PFSK-1 (cell line): ENCODE measurements around the gene RASA3.

Experiments used
- FOXP2 ChIP-seq: optimal IDR thresholded peaks from 2 replicates; pipeline ENCODE3; 2011; ENCODE audit warnings: borderline replicate concordance, control low read depth, inconsistent platforms; ENCODE audit not compliant: insufficient read depth; ENCODE audit errors: extremely low read length, extremely low read depth
- POLR2AphosphoS5 ChIP-seq: IDR thresholded peaks from 2 replicates; pipeline ENCODE4 v1.6.1; 2012; ENCODE audit warnings: low read depth, mild to moderate bottlenecking, control low read depth, low read length, moderate library complexity
- SIN3A ChIP-seq: IDR thresholded peaks from 2 replicates; pipeline ENCODE4 v1.6.1; 2012; ENCODE audit warnings: mild to moderate bottlenecking, low read length, moderate library complexity, borderline replicate concordance; ENCODE audit not compliant: insufficient read depth
- TAF1 ChIP-seq: IDR thresholded peaks from 2 replicates; pipeline ENCODE4 v1.6.1; 2012; ENCODE audit warnings: low read length, control low read depth, borderline replicate concordance; ENCODE audit not compliant: insufficient read depth
- TF ChIP-seq, protein P1 (sequence below), 2 experiments: IDR thresholded peaks; 2 replicates each; pipeline versions ENCODE4 v1.6.1 to v1.8.0; 2011 to 2012; ENCODE audit warnings: low read depth in 2 of 2, low read length in 2 of 2, control low read depth in 1 of 2, inconsistent platforms in 1 of 2, mild to moderate bottlenecking in 1 of 2, moderate library complexity in 1 of 2; ENCODE audit not compliant: insufficient read depth in 1 of 2

RASA3 gene

DNA sequence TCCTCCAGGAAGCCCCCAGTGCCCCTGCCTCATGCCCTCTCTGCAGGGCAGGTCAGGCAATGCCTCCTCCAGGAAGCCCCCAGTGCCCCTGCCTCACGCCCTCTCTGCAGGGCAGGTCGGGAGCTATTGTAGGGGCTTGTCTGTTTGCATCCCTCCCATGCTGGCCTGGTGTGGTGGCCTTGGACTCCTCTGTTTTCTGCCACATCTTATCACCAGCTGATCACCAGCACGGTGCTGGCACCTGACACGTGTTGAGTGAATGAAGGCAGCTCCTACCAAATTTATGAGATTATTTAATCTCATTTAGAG lies 107.1 kb downstream of the RASA3 start:
- TF ChIP-seq POLR2AphosphoS5: no peak
- no peak for TF ChIP-seq SIN3A
- no peak for TF ChIP-seq TAF1

- TF ChIP-seq POLR2AphosphoS5 (no peak), TAF1 (no peak), FOXP2 (no peak), SIN3A (no peak)
- TF ChIP-seq, protein P1, sequence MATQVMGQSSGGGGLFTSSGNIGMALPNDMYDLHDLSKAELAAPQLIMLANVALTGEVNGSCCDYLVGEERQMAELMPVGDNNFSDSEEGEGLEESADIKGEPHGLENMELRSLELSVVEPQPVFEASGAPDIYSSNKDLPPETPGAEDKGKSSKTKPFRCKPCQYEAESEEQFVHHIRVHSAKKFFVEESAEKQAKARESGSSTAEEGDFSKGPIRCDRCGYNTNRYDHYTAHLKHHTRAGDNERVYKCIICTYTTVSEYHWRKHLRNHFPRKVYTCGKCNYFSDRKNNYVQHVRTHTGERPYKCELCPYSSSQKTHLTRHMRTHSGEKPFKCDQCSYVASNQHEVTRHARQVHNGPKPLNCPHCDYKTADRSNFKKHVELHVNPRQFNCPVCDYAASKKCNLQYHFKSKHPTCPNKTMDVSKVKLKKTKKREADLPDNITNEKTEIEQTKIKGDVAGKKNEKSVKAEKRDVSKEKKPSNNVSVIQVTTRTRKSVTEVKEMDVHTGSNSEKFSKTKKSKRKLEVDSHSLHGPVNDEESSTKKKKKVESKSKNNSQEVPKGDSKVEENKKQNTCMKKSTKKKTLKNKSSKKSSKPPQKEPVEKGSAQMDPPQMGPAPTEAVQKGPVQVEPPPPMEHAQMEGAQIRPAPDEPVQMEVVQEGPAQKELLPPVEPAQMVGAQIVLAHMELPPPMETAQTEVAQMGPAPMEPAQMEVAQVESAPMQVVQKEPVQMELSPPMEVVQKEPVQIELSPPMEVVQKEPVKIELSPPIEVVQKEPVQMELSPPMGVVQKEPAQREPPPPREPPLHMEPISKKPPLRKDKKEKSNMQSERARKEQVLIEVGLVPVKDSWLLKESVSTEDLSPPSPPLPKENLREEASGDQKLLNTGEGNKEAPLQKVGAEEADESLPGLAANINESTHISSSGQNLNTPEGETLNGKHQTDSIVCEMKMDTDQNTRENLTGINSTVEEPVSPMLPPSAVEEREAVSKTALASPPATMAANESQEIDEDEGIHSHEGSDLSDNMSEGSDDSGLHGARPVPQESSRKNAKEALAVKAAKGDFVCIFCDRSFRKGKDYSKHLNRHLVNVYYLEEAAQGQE (IDR thresholded peaks at IDR 0.05; ENCODE audit: insufficient read depth in 1 of 2, low read depth in 2 of 2, low read length in 2 of 2): no peak
Observed at GRCh38 chr13:114024603-114025404, 107.6 kb downstream of the RASA3 start.

- TF ChIP-seq TAF1: no peak
- no peak for TF ChIP-seq FOXP2
- TF ChIP-seq SIN3A: no peak
- TF ChIP-seq, protein P1 (IDR thresholded peaks at IDR 0.05; ENCODE audit: insufficient read depth in 1 of 2, low read depth in 2 of 2, low read length in 2 of 2): no peak
Observed at GRCh38 chr13:114023716-114024602, 108.5 kb downstream of the RASA3 start.

DNA sequence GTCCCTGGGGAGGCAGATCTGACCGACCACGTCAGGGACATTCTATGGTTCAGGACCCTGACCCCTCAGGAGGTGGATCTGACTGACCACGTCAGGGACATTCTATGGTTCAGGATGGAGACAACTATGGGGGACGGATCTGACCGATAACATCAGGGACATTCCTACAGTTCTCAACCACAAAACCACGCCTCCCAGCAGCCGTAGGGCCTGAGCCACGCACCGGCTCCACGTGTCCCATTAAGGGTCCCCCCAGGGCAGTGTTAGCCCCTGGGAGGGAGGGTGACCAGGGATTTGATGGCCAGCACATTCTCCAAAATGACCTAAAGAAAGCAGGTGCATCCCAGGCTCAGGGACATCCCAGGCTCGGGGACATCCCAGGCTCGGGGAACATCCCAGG lies 109.5 kb downstream of the RASA3 start:
- TF ChIP-seq FOXP2 (no peak), TAF1 (no peak), POLR2AphosphoS5 (no peak), SIN3A (no peak)
- TF ChIP-seq, protein P1 (IDR thresholded peaks at IDR 0.05; ENCODE audit: insufficient read depth in 1 of 2, low read depth in 2 of 2, low read length in 2 of 2): no peak

DNA sequence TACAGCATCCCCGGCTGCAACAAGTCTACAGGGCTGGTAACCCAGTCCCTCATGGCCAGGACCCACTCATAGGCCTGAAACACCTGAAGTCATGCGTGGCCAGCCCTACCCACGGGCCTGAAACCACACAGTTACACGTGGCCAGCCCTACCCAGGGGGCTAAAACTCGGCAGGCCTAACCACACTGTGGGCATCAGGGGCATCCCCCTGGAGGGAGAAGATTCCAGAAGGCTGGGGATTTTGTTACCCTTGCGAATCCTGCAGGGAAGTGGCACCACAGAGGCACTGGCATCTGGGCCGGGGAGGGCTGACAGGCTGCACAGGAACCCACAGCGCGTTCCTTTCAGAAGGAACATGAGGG lies 110.1 kb downstream of the RASA3 start:
- TF ChIP-seq, protein P1 (IDR thresholded peaks at IDR 0.05; ENCODE audit: insufficient read depth in 1 of 2, low read depth in 2 of 2, low read length in 2 of 2): no peak
- no peak for TF ChIP-seq FOXP2
- TF ChIP-seq TAF1: no peak
